ENCODE data around the gene TMTC2. TPM values are rescaled to one million over a fixed set of nuclear protein-coding genes. Genes with fewer than 3 reads are reported as not detected.

The TMTC2 gene
- total RNA-seq, 1 donor from 2014 or later = 37.3 TPM

- DNase-seq (ENCODE audit: low spot score) = no peak
Measured at GRCh38 chr12:82880442-82880901, 193.8 kb downstream of the TMTC2 start.

- DNase-seq (ENCODE audit: low spot score) = no peak
Measured at GRCh38 chr12:82883394-82884355, 197.0 kb downstream of the TMTC2 start.

DNA sequence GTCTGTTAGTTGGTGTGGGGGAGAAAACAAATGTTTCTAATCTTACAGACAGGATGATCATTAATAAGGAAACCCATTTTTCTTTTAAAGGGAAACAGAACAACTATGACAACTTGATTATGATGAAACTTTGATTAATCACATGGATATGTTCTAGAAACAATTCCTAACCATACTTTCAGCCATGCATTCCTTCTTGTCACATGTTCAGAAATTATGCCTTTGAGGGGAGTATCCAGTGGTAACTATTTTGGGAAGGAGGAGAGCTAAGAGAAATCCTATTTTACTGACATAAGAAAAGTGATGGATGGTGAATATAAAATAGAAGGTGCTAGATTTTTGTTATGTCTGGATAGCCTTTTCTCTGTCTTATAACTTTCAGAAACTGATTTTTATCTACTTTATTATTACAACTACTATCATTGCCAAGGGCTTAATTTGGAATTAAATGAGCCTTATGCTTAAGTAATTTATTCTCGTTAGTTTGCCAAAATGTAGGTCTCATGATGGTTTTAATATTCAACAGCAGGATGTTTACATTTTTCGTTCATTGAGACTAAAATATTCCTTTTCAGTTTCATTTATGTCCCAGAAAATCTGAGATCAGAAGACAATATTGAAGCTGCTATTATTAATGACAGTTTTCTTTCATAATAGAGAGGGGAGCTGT lies 200.1 kb downstream of the TMTC2 start:
- no peak for DNase-seq (ENCODE audit: low spot score)

GRCh38 chr12:82893896-82894295 lies 207.2 kb downstream of the TMTC2 start:
- DNase-seq (ENCODE audit: low spot score) = no peak

DNA sequence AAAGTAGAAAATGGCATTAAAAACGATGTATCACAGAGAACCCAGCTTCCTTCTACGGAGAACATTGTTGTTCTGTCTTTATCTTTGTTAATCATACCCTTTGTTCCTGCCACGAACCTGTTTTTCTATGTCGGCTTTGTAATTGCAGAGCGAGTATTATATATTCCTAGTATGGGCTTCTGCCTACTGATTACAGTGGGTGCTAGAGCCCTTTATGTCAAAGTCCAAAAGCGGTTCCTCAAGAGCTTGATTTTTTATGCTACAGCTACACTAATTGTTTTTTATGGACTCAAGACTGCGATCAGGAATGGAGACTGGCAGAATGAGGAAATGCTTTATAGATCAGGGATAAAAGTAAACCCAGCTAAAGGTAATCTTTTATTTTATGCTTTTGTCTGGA lies 209.6 kb downstream of the TMTC2 start:
- no peak for DNase-seq (ENCODE audit: low spot score)

DNA sequence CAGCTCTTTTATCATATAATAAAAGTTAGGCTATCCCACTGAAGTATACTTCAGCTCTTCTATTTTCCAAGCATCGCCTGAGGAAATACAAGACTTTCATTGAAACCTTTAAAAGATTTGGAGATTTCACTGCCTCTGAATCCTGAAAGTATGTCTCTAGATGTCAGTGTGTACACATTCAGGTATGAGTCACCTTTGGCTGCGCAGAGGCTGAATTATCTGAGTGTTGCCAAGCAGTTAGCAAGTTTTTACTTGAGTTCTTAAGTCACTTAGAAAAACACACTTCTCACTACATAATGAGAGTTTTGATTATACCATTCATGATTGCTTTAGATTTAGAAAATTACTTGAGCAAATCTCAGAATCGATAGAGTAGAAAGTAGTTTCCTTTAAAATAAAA lies 210.3 kb downstream of the TMTC2 start:
- DNase-seq (ENCODE audit: low spot score) = peak; percentile 64

DNA sequence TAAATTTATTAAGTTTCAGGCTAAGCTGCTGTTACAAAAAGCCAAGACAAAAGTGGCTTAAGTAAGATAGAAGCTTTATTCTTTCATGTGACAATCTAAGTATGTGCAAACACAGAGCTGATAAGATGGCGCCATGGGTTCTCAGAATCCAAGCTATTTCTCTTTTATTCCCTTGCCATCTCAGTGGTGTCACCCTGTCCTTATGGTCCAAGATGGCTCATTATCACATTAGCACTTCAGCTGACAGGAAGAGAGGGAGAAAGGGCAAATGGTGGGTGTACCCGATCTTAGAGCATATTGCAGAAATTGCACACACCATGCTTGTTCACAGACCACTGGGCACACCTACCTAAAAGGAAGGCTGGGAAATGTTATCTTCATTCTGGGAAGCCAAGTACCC lies 211.7 kb downstream of the TMTC2 start:
- DNase-seq (ENCODE audit: low spot score) = no peak

DNA sequence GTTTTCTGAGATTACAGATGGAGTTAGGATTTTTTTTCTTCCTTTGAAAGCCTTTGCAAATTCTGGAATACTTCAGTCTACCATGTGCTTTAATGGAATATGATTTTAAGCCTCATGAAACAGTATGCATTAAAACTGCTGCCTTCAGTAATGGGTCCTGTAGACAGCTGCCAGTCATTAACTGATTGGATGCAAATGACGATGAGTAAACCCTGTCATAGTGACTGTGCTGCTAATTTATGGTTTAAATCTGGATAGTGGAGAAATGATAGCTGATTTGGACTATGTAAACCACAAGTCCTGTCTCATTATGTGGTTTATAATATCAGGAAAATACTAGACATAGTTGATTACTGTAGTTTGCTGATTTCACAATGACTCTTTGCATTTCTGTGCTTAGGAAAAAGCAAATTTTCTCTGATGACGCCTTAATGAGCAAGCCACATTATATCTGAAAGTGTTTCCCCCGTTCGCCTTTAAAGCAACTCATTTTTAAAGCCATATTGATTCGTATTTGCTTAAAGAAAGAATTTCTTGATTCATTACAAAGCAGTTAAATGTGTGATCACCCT lies 217.6 kb downstream of the TMTC2 start:
- DNase-seq (ENCODE audit: low spot score) = no peak

DNA sequence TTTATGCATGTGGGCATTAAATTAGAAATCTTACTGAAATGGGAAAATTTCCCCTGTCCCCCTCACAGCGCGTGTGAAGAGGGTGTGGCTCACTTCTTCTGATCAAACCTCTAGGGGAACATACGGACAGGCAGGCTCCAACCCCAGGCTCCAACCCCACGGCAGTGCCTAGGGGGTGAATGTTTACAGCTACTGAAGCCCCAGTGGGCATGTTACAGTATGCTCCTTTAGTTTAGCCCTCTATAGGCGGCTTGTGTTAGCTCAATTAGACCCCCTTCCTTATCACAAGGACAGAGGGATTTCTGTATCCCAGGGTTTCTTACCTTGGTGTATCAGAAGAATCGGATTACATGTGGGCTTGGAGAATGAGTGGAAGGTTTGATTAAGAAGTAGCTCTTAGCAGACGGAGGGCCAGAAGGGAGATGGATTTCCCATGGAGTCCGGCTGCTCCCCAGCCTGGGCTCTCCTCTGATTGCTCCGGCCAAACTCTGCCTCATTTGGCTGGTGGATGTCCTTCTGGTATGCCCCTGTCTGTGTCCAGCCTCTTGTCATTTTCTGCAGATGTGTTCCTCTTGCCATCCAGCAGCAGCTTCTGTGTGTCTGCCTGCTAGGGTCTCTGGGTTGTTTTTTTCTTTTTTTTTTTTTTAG lies 223.7 kb downstream of the TMTC2 start:
- no peak for DNase-seq (ENCODE audit: low spot score)

GRCh38 chr12:82912406-82912805 lies 225.7 kb downstream of the TMTC2 start:
- DNase-seq (ENCODE audit: low spot score) = peak; percentile 48

DNA sequence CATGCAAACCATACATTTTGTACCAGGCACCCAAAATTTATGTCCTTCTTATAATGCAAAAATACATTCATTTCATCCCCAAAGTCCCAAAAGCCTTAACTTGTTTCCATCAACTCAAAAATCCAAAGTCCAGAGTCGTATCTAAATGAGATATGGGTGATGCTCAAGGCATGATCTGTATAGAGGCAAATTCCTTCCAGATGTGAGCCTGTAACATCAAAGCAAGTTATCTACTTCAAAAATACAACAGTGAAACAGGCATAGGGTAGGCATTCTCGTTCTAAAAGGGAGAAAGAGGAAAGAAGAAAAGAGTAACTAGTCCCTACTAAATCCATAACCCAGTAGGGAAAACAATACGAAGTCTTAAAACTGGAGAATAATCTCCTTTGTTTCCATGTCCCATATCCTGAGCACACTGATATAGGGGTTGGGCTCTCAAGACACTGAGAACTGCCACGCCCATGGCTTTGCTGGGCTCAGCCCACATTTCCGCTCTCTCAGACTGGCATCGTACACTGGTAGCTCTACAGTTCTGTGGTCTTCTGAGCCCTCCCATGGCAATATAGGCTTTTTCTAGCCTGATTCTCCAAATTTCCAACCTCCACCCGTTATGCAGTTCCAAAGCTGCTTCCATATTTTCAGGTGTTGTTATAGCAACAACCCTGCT lies 232.8 kb downstream of the TMTC2 start:
- peak; percentile 75 for DNase-seq (ENCODE audit: low spot score)

DNA sequence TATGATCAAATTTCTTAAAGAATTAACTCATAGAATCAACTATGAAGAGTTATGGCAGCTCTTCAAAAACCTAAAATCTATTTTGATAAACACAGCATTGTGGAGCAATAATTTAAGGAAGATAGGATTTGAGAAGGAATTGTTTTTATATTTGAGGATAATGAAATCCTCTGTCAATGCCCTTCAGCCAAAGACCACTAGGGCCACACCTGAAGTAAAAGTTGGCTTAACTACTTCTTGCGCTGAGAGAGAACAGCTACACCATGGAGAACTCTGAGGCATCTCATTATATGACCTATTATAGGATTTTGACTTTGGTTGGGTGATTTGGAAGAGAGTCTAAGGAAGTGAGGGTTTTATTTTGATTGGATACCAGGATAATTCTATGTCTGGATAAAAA lies 237.2 kb downstream of the TMTC2 start:
- no peak for DNase-seq (ENCODE audit: low spot score)

- no peak for DNase-seq (ENCODE audit: low spot score)
Measured at GRCh38 chr12:82926630-82927029, 239.9 kb downstream of the TMTC2 start.

GRCh38 chr12:82930301-82930700 lies 243.6 kb downstream of the TMTC2 start:
- DNase-seq (ENCODE audit: low spot score) = no peak

- peak; percentile 72 for DNase-seq (ENCODE audit: low spot score)
Measured at GRCh38 chr12:82931349-82932116, 244.8 kb downstream of the TMTC2 start.

DNA sequence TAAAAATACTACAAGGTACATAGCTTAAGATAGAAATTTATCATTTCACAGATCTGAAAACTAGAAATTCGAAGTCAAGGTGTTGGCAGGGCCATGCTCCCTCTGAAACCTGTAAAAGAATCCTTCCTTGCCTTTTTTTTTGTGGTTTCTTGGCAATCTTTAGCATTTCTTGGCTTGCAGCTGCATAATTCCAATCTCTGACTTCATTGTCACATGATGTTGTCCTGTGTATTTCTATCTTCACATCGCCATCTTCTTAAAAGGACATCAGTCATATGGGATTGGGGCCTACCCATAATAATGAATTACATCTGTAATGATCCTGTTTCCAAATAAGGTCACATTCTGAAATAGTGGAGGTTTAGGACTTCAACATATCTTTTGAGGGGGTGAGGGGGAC lies 250.4 kb downstream of the TMTC2 start:
- no peak for DNase-seq (ENCODE audit: low spot score)

DNA sequence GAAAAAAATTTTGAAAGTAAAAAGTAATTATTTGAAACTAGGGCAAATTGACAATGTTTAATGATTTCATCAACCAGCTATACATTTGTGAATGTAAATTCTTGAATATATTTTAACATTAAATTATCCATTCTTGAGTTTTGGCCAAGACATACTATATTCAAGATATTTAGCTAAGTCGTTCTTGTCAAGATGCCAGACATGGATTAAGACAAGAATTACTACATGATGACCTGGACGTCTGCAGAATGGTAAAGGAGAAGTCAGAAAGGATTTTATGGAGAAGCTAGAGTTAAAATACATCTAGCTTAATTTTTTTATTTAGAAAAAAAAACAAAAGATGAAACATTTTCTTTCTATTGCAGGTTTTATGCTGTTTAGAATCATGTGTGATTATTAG lies 255.8 kb downstream of the TMTC2 start:
- DNase-seq (ENCODE audit: low spot score) = peak; percentile 34

DNA sequence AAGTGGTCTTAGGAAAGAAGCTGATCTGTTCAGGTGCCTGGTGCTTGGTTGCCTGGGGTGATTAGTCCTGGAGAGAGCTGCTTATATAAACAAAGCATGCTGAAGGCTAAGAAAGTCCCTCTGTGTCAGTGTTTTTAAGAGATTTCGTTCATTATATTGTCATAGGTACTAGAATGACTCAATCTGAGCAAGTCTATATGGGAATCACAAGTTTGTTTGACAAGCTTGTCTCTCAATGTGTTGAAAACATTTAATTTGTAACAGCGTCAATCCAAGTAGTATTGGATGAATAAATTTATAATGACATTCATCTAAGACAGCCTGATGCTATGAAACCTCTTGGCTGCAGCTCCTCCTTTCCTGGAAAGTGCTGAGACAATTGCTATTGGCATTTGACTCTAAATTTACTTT lies 256.3 kb downstream of the TMTC2 start:
- peak; percentile 32 for DNase-seq (ENCODE audit: low spot score)

DNA sequence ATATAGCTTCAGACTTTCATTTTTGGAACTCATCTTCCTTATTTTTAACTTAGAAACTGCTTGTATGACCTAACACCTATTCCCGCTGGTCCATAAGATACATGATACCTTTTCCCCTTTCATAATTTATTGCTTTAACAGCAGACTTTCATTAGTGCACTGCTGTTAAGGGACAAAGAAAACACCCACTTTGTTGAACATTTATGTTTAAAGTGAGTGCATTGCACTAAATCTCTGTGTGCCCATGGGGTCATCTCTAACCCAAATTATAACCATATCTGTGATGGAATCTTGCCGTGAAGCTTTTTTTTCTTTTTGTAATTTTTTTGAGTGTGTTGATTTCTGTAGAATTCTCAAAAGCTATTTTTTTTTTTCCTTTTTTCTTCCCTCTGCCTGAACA lies 261.8 kb downstream of the TMTC2 start:
- DNase-seq (ENCODE audit: low spot score) = no peak

DNA sequence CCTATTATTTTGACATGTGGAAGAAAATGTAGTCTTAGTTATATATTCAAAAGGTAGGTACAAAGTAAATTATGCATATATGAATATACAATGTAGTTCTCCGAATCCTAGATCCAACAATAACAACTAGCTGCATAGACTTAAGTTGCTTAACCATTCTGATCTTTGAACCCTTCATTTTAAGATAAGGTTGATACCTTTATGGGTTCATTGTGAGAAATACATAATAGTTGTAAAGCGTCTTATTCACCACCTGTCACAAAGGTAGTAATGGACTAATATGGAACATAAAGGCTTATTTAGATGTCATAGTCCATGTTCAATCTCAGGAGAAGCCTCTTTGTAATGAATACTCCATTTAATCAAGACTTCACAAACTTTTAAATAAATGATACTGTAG lies 263.6 kb downstream of the TMTC2 start:
- DNase-seq (ENCODE audit: low spot score) = no peak

DNA sequence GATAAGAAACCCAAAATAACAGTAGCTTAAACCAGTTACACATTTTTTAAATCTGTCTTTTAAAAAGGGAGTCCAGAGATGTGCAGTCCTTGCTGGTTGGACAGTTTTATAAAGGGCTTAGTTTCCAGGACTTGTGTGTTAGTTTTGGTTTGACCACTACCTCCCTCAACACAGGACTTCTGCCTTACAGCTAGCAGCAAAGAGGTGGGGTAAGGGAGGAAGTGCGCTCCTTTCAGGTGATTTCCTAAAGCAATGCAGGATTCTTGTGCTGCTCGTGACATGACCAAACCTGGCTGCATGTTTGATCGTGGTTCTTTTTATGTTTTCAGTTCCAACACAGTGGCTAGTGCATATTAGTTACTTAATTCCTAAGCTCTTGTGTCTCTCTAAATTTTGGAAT lies 266.2 kb downstream of the TMTC2 start:
- no peak for DNase-seq (ENCODE audit: low spot score)
